ENCODE data around the gene ACTRT3.

ACTRT3 gene

GRCh38 chr3:169769287-169770181 is at the start of gene ACTRT3:
Gene ACTRT3, minus strand, starts transcription at chr3:169769561. Its CDS starts 41 bp downstream, at chr3:169769520.
- peak; percentile 44 for DNase-seq (ENCODE audit: low read depth)

GRCh38 chr3:169818316-169818715 is 49.0 kb upstream of the ACTRT3 start:
- no peak for DNase-seq (ENCODE audit: low read depth)

GRCh38 chr3:169815590-169816150 is 46.3 kb upstream of the ACTRT3 start:
- DNase-seq (ENCODE audit: low read depth): no peak

GRCh38 chr3:169813757-169814517 is 44.6 kb upstream of the ACTRT3 start:
- DNase-seq (ENCODE audit: low read depth): no peak

- DNase-seq (ENCODE audit: low read depth): no peak
Measured at GRCh38 chr3:169813278-169813677, 43.9 kb upstream of the ACTRT3 start.

GRCh38 chr3:169812332-169813235 is 43.2 kb upstream of the ACTRT3 start, which contains the start of the genes LRRC34 and LRRIQ4:
Gene LRRC34, minus strand, starts transcription at chr3:169812904. Its CDS starts 356 bp downstream, at chr3:169812548.
Gene LRRIQ4, plus strand, starts transcription at chr3:169812870. Its CDS starts 9,052 bp downstream, at chr3:169821922.
- peak; percentile 69 for DNase-seq (ENCODE audit: low read depth)

GRCh38 chr3:169811631-169812331 is 42.4 kb upstream of the ACTRT3 start:
- DNase-seq (ENCODE audit: low read depth): peak; percentile 41

- no peak for DNase-seq (ENCODE audit: low read depth)
Measured at GRCh38 chr3:169809230-169809795, 40.0 kb upstream of the ACTRT3 start.

- DNase-seq (ENCODE audit: low read depth): no peak
Measured at GRCh38 chr3:169804681-169805080, 35.3 kb upstream of the ACTRT3 start.

GRCh38 chr3:169792359-169792758 is 23.0 kb upstream of the ACTRT3 start:
- DNase-seq (ENCODE audit: low read depth): no peak

- DNase-seq (ENCODE audit: low read depth): no peak
Measured at GRCh38 chr3:169790687-169791429, 21.5 kb upstream of the ACTRT3 start.

GRCh38 chr3:169790219-169790618 is 20.9 kb upstream of the ACTRT3 start:
- no peak for DNase-seq (ENCODE audit: low read depth)

GRCh38 chr3:169787791-169788190 is 18.4 kb upstream of the ACTRT3 start:
- no peak for DNase-seq (ENCODE audit: low read depth)

GRCh38 chr3:169787120-169787519 is 17.8 kb upstream of the ACTRT3 start:
- no peak for DNase-seq (ENCODE audit: low read depth)

GRCh38 chr3:169781209-169781855 is 12.0 kb upstream of the ACTRT3 start:
- no peak for DNase-seq (ENCODE audit: low read depth)

GRCh38 chr3:169780742-169781141 is 11.4 kb upstream of the ACTRT3 start:
- DNase-seq (ENCODE audit: low read depth): no peak

GRCh38 chr3:169777822-169778221 is 8.5 kb upstream of the ACTRT3 start:
- no peak for DNase-seq (ENCODE audit: low read depth)

GRCh38 chr3:169774186-169774585 is 4.8 kb upstream of the ACTRT3 start:
- DNase-seq (ENCODE audit: low read depth): no peak
